ENCODE data around the gene ARHGAP18.
A peak's percentile ranks its signal among the peaks of the same experiment; 100 is the strongest.

Gene ARHGAP18

DNA sequence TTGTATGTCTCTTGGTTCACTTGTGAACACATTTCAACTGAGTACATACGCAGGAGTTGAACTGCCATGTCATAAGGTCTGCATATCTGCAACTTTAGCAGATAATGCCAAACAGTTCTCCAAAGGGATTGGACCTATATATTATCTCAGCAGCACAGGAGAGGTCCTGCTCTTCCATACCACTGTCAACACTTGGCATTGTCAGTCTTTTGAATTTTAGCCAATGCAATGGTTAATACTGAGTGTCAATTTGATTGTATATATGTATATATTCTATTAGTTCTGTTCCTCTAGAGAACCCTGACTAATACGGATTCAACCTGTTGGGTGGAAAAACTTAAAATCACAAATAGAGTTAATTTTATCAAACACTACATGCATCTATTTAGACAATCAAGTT, 26.1 kb upstream of the ARHGAP18 start:
- TF ChIP-seq, protein P1, sequence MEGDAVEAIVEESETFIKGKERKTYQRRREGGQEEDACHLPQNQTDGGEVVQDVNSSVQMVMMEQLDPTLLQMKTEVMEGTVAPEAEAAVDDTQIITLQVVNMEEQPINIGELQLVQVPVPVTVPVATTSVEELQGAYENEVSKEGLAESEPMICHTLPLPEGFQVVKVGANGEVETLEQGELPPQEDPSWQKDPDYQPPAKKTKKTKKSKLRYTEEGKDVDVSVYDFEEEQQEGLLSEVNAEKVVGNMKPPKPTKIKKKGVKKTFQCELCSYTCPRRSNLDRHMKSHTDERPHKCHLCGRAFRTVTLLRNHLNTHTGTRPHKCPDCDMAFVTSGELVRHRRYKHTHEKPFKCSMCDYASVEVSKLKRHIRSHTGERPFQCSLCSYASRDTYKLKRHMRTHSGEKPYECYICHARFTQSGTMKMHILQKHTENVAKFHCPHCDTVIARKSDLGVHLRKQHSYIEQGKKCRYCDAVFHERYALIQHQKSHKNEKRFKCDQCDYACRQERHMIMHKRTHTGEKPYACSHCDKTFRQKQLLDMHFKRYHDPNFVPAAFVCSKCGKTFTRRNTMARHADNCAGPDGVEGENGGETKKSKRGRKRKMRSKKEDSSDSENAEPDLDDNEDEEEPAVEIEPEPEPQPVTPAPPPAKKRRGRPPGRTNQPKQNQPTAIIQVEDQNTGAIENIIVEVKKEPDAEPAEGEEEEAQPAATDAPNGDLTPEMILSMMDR (IDR thresholded peaks at IDR 0.05; ENCODE audit: insufficient read depth, low read depth, low read length, missing control alignments): no peak

DNA sequence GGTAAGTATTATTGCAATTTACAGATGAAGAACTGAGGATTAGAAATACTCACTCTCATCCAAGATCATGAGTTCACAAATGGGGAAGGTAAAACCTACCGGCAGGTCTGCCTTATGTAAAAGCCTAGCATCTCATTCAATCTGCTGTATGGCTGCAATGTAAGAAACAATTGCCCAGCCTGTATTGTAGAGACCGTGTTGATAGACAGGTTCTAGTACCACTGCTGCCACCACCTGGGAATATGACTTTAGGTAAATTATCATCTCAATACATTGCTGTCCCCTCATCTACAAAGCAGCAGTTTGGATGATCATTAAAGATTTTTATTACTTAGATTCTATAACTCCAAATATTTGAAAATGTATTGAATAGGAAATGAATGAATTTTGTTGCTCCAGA, 23.3 kb upstream of the ARHGAP18 start:
- H3K4me3 ChIP-seq (ENCODE audit: low read length): no peak overlapping the region
- peak; percentile 22 for DNase-seq (ENCODE audit: low read depth)
- TF ChIP-seq, protein P1 (IDR thresholded peaks at IDR 0.05; ENCODE audit: insufficient read depth, low read depth, low read length, missing control alignments): no peak

More for the DNA sequence above, 26.1 kb upstream of the ARHGAP18 start:
- DNase-seq (ENCODE audit: low read depth): no peak
- H3K4me3 ChIP-seq (ENCODE audit: low read length): no peak overlapping the region

DNA sequence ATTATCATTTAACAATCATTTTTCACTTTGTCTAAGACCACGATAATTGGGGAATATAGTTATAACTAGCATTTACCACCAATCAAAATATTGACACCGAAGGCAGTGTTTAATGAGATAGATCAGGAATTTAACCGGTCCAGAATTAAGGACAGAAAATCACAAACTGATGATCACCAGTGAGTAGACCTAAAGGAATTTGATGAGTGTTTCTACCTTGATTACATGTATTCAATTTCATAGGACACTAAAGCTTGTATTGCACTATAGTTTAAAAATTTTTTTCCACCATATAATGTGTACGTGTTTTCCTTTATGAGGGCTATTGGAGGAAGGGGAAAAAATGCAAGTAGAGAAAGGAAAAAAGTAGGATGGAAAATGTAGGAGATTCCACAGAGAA, 22.6 kb upstream of the ARHGAP18 start:
- DNase-seq (ENCODE audit: low read depth): peak; percentile 30
- H3K4me3 ChIP-seq (ENCODE audit: low read length): no peak overlapping the region
- TF ChIP-seq, protein P1 (IDR thresholded peaks at IDR 0.05; ENCODE audit: insufficient read depth, low read depth, low read length, missing control alignments): no peak

DNA sequence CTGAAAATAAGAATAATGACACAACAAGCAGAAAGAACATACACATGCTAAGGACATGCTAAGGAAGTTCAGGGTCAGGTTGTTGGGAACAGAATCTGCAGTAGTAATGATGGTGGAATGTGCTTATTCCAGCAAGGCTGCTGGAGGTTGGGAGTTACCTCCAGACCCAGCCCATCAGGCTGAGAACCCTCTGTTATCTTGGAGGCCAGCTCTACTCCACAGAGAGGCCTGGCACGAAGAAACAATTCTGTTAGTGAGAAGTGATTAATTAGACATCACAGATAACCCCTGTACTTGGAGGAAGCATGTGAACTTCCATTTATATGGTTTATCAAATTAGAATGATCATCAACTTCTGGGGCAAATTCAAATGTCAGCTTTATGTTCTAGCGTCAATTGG, 22.1 kb upstream of the ARHGAP18 start:
- no peak overlapping the region for H3K4me3 ChIP-seq (ENCODE audit: low read length)
- TF ChIP-seq, protein P1 (IDR thresholded peaks at IDR 0.05; ENCODE audit: insufficient read depth, low read depth, low read length, missing control alignments): no peak
- DNase-seq (ENCODE audit: low read depth): peak; percentile 30

DNA sequence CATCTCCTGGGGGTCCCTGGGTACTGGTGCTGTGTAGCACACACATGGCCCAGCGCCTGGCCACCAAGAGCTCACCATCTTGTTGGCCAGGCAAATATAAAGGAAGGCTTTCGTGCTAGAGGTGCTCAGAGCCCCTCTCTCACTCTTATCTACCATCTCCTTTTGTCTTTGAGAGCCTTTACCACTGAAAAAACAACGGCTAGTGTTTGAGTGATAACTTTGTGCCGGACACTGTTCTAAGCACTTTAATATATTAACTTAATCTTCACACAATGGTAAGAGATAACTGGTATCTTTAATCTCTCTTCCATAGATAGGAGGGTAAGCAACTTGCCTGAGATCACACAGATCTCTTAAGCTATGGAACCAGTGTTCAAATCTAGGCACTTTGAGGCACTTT, 21.5 kb upstream of the ARHGAP18 start:
- DNase-seq (ENCODE audit: low read depth): no peak
- TF ChIP-seq, protein P1 (IDR thresholded peaks at IDR 0.05; ENCODE audit: insufficient read depth, low read depth, low read length, missing control alignments): no peak
- no peak overlapping the region for H3K4me3 ChIP-seq (ENCODE audit: low read length)

DNA sequence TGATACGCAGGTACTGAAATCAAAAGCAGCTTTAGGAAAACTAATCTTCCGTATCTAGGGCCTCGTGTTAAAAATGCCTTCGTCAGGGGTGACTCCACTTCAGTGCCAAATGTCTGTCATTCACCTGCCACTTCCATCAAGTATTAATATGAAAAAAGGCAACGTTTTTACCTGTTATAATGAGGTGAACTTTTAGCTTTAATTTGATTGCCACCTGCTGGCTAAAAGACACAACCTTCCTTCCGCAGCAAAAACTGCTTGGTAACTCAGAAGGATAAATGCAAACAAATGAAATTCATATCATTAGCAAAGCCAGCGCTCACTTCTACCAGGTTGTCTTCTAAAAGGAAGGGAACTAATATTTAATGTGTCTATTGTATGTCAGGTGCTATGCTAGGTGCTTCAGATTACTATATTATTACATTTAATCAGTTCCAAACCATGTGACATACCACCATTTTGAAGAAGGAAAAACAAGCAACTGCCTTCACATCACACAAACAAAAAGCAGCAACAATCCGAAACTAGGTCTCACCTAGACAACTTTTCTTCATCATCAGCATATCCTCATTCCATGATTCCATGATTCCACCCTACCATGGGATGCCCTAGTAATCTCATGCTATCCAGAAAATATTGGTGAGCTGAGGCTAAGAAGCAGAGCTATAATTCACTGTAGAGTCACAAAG, 20.6 kb upstream of the ARHGAP18 start:
- no peak overlapping the region for H3K4me3 ChIP-seq (ENCODE audit: low read length)
- DNase-seq (ENCODE audit: low read depth): peak; percentile 60
- TF ChIP-seq, protein P1 (IDR thresholded peaks at IDR 0.05; ENCODE audit: insufficient read depth, low read depth, low read length, missing control alignments): peak; percentile 61

DNA sequence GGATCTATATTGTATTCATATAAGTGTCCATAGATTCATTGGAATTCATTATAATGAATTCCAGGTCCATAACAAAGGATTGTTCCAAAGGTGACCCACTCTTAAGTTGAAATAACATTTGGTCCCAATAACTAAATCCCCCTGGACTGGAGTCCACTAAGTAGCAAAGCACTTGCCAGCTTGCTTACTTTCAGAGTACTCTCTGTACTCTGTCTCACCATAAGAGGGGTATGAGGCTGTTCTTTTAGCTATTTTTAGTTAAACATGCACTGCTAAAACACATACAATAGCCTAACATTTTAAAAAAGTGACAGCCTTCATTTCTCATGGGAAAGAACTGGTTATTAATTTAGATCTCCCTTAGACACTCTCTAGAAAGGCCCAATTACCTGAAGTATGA, 16.7 kb upstream of the ARHGAP18 start:
- DNase-seq (ENCODE audit: low read depth): no peak
- TF ChIP-seq, protein P1 (IDR thresholded peaks at IDR 0.05; ENCODE audit: insufficient read depth, low read depth, low read length, missing control alignments): no peak
- no peak overlapping the region for H3K4me3 ChIP-seq (ENCODE audit: low read length)

Data from epithelial cell of esophagus (primary cell).